ENCODE results near the gene POLH.

GRCh38 chr6:43544461-43544860 lies 31.5 kb upstream of the POLH start:
- TF ChIP-seq, protein P1, sequence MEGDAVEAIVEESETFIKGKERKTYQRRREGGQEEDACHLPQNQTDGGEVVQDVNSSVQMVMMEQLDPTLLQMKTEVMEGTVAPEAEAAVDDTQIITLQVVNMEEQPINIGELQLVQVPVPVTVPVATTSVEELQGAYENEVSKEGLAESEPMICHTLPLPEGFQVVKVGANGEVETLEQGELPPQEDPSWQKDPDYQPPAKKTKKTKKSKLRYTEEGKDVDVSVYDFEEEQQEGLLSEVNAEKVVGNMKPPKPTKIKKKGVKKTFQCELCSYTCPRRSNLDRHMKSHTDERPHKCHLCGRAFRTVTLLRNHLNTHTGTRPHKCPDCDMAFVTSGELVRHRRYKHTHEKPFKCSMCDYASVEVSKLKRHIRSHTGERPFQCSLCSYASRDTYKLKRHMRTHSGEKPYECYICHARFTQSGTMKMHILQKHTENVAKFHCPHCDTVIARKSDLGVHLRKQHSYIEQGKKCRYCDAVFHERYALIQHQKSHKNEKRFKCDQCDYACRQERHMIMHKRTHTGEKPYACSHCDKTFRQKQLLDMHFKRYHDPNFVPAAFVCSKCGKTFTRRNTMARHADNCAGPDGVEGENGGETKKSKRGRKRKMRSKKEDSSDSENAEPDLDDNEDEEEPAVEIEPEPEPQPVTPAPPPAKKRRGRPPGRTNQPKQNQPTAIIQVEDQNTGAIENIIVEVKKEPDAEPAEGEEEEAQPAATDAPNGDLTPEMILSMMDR (conservative IDR thresholded peaks at IDR 0.05; ENCODE audit: low read depth, low read length): no peak
- no peak for TF ChIP-seq EZH2 (IDR thresholded peaks at IDR 0.05; ENCODE audit: low read length, unreplicated experiment)
